Suprapubic skin (tissue), 4 donors: ENCODE results near the gene EFCAB12.

Experiments used
- CTCF ChIP-seq, 2 donors: fragments of 200-600 bp in 1 of 2; fragments of 450-650 bp in 1 of 2; sonication (generic) in 1 of 2; IDR thresholded peaks; one replicate each; pipeline ENCODE4 v1.5.1; 2016 to 2019; ENCODE audit warnings: antibody characterized with exemption in 2 of 2, mild to moderate bottlenecking in 1 of 2, moderate library complexity in 1 of 2
- EP300 ChIP-seq: sonication (generic); formaldehyde crosslinking; IDR thresholded peaks from one replicate; pipeline ENCODE4 v1.6.1; 2017; ENCODE audit warnings: antibody characterized with exemption
- POLR2A ChIP-seq, 2 donors: fragments of 450-650 bp; IDR thresholded peaks; one replicate each; pipeline ENCODE4 v1.6.1; 2017; ENCODE audit warnings: antibody characterized with exemption in 2 of 2, mild to moderate bottlenecking in 2 of 2, moderate library complexity in 2 of 2
- POLR2AphosphoS5 ChIP-seq, 3 donors: sonication (generic); formaldehyde crosslinking; IDR thresholded peaks; one replicate each; pipeline ENCODE4 v1.6.1; 2017; ENCODE audit warnings: antibody characterized with exemption in 3 of 3

- TF ChIP-seq EP300 = no peak
- no peak for TF ChIP-seq CTCF (IDR thresholded peaks at IDR 0.05)
- TF ChIP-seq POLR2A (IDR thresholded peaks at IDR 0.05) = no peak
- no peak for TF ChIP-seq POLR2AphosphoS5 (IDR thresholded peaks at IDR 0.05)
Observed at GRCh38 chr3:129371041-129371826, 57.2 kb downstream of the EFCAB12 start.
